Sigmoid colon (tissue), 4 donors: ENCODE data around the gene RAB43.

Experiments
- CTCF ChIP-seq, 4 experiments: fragments of 450-650 bp in 3 of 4; fragments of 200-600 bp in 1 of 4; IDR thresholded peaks; one replicate each; pipeline ENCODE4 v1.5.1; 2016 to 2019; ENCODE audit warnings: antibody characterized with exemption in 4 of 4, mild to moderate bottlenecking in 3 of 4, moderate library complexity in 2 of 4
- POLR2A ChIP-seq, 2 donors: fragments of 450-650 bp; IDR thresholded peaks; one replicate each; pipeline ENCODE4 v1.6.1; 2016; ENCODE audit warnings: antibody characterized with exemption in 2 of 2, mild to moderate bottlenecking in 2 of 2, moderate library complexity in 2 of 2
- POLR2AphosphoS5 ChIP-seq, 4 donors: sonication (generic); formaldehyde crosslinking; IDR thresholded peaks; one replicate each; pipeline ENCODE4 v1.6.1; 2017; ENCODE audit warnings: antibody characterized with exemption in 4 of 4

DNA sequence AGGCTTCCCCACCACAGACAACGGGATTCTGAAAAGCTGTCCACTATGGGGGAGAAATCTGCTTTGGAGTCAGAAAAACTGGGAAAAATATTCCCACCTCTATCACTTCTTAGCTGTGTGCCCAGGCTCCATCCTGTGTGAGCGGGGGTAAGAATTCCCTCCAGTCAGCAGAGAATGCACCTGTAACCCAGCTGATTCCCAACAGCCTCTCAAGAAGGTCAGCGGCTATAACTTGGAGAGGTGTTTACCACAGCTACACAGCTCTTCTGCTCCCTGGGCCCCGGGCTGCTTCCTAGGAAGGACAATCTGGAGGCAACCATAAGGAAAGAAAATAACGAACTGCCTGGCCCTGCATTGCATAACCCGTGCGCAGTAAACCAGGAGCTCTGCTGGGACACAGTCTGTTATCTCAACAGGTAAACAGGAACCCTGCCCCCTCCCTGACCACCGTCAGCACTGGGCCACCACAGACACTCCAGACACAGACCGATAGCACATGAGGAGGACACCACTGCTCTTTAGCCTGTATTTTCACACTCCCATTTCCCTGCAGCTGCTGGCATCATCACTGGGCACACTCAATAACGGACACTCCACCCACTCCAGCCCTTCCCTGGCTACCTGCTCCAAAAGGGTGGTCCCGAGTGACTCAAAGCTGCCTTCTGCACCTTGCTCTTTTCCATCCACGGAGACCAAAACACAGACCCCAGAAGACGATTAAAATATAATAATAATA lies 2.1 kb downstream of the RAB43 start:
- TF ChIP-seq CTCF (IDR thresholded peaks at IDR 0.05) (no peak), POLR2AphosphoS5 (IDR thresholded peaks at IDR 0.05) (no peak), POLR2A (IDR thresholded peaks at IDR 0.05) (no peak)
